Breast epithelium (tissue), 4 donors: ENCODE results near the gene HEY2. TPM values are rescaled to one million over a fixed set of nuclear protein-coding genes. Genes with fewer than 3 reads are reported as not detected.

Experiments used
- DNase-seq, 2 donors: peaks; one replicate each; pipeline ENCODE4 v3.0.0-alpha.2; 2019; ENCODE audit warnings: low spot score in 2 of 2
- H3K27ac ChIP-seq, 2 donors: fragments of 200-600 bp; sonication (generic) in 1 of 2; one replicate each; pipeline ENCODE4 v1.5.1; 2016 to 2019; ENCODE audit warnings: mild to moderate bottlenecking in 1 of 2
- H3K27me3 ChIP-seq, 2 donors: fragments of 200-600 bp; sonication (generic) in 1 of 2; one replicate each; pipeline versions ENCODE4 v1.5.1 to v1.6.0; 2017 to 2019; ENCODE audit warnings: control low read depth in 1 of 2, mild to moderate bottlenecking in 1 of 2
- H3K36me3 ChIP-seq: fragments of 200-600 bp; one replicate; pipeline ENCODE4 v1.5.1; 2019
- H3K4me1 ChIP-seq, 2 donors: fragments of 200-600 bp; sonication (generic); one replicate each; pipeline ENCODE4 v1.5.1; 2016 to 2019; ENCODE audit warnings: control low read depth in 1 of 2
- H3K4me3 ChIP-seq, 3 donors: fragments of 200-600 bp; sonication (generic); 1 replicate in 2 of 3; 2 replicates in 1 of 3; pipeline ENCODE4 v1.5.1; 2016 to 2019; ENCODE audit warnings: mild to moderate bottlenecking in 3 of 3, moderate library complexity in 2 of 3
- H3K9me3 ChIP-seq, 2 donors: fragments of 200-600 bp; sonication (generic) in 1 of 2; one replicate each; pipeline ENCODE4 v1.5.1; 2016 to 2019; ENCODE audit warnings: control low read depth in 1 of 2
- CTCF ChIP-seq, 3 donors: fragments of 450-650 bp; IDR thresholded peaks; one replicate each; pipeline ENCODE4 v1.5.1; 2016 to 2017; ENCODE audit warnings: antibody characterized with exemption in 3 of 3, mild to moderate bottlenecking in 3 of 3, moderate library complexity in 3 of 3
- POLR2A ChIP-seq: fragments of 450-650 bp; IDR thresholded peaks from one replicate; pipeline ENCODE4 v1.6.1; 2016; ENCODE audit warnings: antibody characterized with exemption, mild to moderate bottlenecking, moderate library complexity
- POLR2AphosphoS5 ChIP-seq, 3 donors: sonication (generic); formaldehyde crosslinking; IDR thresholded peaks; one replicate each; pipeline ENCODE4 v1.6.1; 2017; ENCODE audit warnings: antibody characterized with exemption in 3 of 3
- intact Hi-C: fragments of 100-400 bp; cut with DNase I; formaldehyde crosslinking; loops from one replicate; pipeline ENCODE4 v1.15.1; 2023; ENCODE audit warnings: low total_unique reads
- total RNA-seq, 3 donors: library from RNA; depleted of rRNA; stranded (reverse); fragments of >200 nt; gene quantifications; one replicate each; pipeline ENCODE4 v1.1.0, GENCODE V29; 2016

HEY2 gene
- total RNA-seq, 3 donors from 2014 or later, result 2.3 to 8.2 (median 2.4) TPM

- Histone ChIP-seq H3K4me3 (no peak overlapping the region), H3K27me3 (no peaks in the 10 kb centered on the region), H3K36me3 (no peaks in the 10 kb centered on the region), H3K9me3 (no peaks in the 10 kb centered on the region), H3K4me1 (no peaks in the 10 kb centered on the region), H3K27ac (no peak overlapping the region)
- no peak for DNase-seq
- intact Hi-C loops, result no loop called here
- TF ChIP-seq POLR2A (no peak), CTCF (IDR thresholded peaks at IDR 0.05) (no peak), POLR2AphosphoS5 (IDR thresholded peaks at IDR 0.05) (no peak)
Observed at GRCh38 chr6:125743604-125744003, 5.8 kb upstream of the HEY2 start.

GRCh38 chr6:125745281-125746018 lies 4.0 kb upstream of the HEY2 start:
- H3K27me3 ChIP-seq, result no peaks in the 10 kb centered on the region
- no peak for DNase-seq
- no peaks in the 10 kb centered on the region for H3K36me3 ChIP-seq
- intact Hi-C loops, result no loop called here
- no peak overlapping the region for H3K4me3 ChIP-seq
- no peak for TF ChIP-seq POLR2AphosphoS5 (IDR thresholded peaks at IDR 0.05)
- TF ChIP-seq POLR2A, result no peak
- TF ChIP-seq CTCF (IDR thresholded peaks at IDR 0.05), result no peak
- H3K9me3 ChIP-seq, result no peaks in the 10 kb centered on the region
- H3K4me1 ChIP-seq, result no peaks in the 10 kb centered on the region
- H3K27ac ChIP-seq, result peak overlapping the region; percentile 66 to 94

- Histone ChIP-seq H3K4me3 (peak overlapping the region; percentile 64 to 80 (median 76)), H3K9me3 (no peaks in the 10 kb centered on the region), H3K27me3 (no peaks in the 10 kb centered on the region), H3K36me3 (no peaks in the 10 kb centered on the region), H3K27ac (peak overlapping the region; percentile 66 to 94), H3K4me1 (no peaks in the 10 kb centered on the region)
- TF ChIP-seq POLR2AphosphoS5 (IDR thresholded peaks at IDR 0.05) (no peak), POLR2A (no peak), CTCF (IDR thresholded peaks at IDR 0.05) (no peak)
- intact Hi-C loops, result no loop called here
- no peak for DNase-seq
Observed at GRCh38 chr6:125746019-125746414, 3.4 kb upstream of the HEY2 start.

GRCh38 chr6:125746731-125747588 lies 2.5 kb upstream of the HEY2 start:
- H3K4me3 ChIP-seq, result peak overlapping the region; percentile 64 to 80 (median 76)
- TF ChIP-seq POLR2A (no peak), POLR2AphosphoS5 (IDR thresholded peaks at IDR 0.05) (peak in 1 of 3 donors; percentile 15)
- peak overlapping the region; percentile 88 to 94 for H3K27ac ChIP-seq
- intact Hi-C loops, result no loop called here
- DNase-seq, result peak in 1 of 2 donors; percentile 64
- no peaks in the 10 kb centered on the region for H3K27me3 ChIP-seq
- H3K4me1 ChIP-seq, result no peaks in the 10 kb centered on the region
- H3K36me3 ChIP-seq, result no peaks in the 10 kb centered on the region
- H3K9me3 ChIP-seq, result no peaks in the 10 kb centered on the region

GRCh38 chr6:125747589-125748405 lies 1.6 kb upstream of the HEY2 start:
- Histone ChIP-seq H3K9me3 (no peaks in the 10 kb centered on the region), H3K27ac (peak overlapping the region; percentile 88 to 94), H3K4me3 (peak overlapping the region; percentile 64 to 80 (median 76)), H3K36me3 (no peaks in the 10 kb centered on the region), H3K4me1 (no peaks in the 10 kb centered on the region), H3K27me3 (no peaks in the 10 kb centered on the region)
- intact Hi-C loops, result no loop called here
- DNase-seq, result peak in 1 of 2 donors; percentile 27
- TF ChIP-seq CTCF (IDR thresholded peaks at IDR 0.05), result no peak
- TF ChIP-seq POLR2A, result no peak
- TF ChIP-seq POLR2AphosphoS5 (IDR thresholded peaks at IDR 0.05), result no peak
